ENCODE measurements around the gene PLVAP. TPM values are rescaled to one million over a fixed set of nuclear protein-coding genes. Genes with fewer than 3 reads are reported as not detected.
A peak's percentile ranks its signal among the peaks of the same experiment; 100 is the strongest.

The PLVAP gene
- total and polyA plus RNA-seq, 9 of the 15 experiments (the other 6 are each of a cell fraction or from before 2014, with no cell fraction given), result 0.09 to 0.84 (median 0.51) TPM; not detected in 4

DNA sequence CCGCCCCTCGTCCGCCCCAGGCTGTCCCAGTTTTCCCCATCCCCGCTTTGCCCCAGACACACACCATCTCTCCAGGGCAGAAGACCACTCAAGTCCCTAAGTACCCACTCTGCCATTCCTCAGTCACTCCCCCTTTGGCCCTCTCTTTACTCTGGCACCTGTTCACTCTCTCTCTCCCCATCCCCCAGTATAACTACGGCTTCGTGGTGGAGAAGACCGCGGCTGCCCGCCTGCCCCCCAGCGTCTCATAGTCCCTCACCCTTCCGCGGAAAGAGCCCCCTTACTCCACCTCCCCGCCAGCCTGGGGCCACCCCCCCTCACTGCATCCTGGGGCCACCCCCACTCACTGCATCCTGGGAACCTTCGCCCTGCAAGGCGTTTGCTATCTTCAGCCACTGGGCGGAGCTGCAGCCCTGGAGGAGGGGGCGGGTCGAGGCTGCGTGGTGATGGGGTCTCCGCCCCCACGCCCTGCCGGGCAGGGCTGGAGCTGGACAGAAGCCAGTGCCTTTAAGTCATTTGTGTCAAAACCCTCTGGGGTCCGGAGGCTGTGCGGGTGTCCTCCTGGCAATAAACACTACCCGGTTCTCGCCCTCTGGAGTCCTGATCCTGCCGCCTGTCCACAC lies 47.7 kb upstream of the PLVAP start (continued):
- TF ChIP-seq ZBTB34 (CRISPR knock-in tag; IDR thresholded peaks at IDR 0.05) (no peak), PURB (CRISPR knock-in tag; IDR thresholded peaks at IDR 0.05; ENCODE audit: low read depth) (no peak), ZNF609 (CRISPR knock-in tag; IDR thresholded peaks at IDR 0.05; ENCODE audit: borderline replicate concordance) (no peak), ZBTB11 (CRISPR knock-in tag; IDR thresholded peaks at IDR 0.05) (no peak), DIDO1 (tag; IDR thresholded peaks at IDR 0.05; ENCODE audit: low read depth) (no peak), RAD21 (CRISPR knock-in tag; conservative IDR thresholded peaks at IDR 0.05 in 1 of 2, IDR thresholded peaks at IDR 0.05 in 1 of 2) (peak; percentile 49 to 71), PTBP1 (IDR thresholded peaks at IDR 0.05; ENCODE audit: low read depth, low read length) (no peak), TCF7L2 (IDR thresholded peaks at IDR 0.05; ENCODE audit: low read depth, low read length) (no peak), PTTG1 (tag; IDR thresholded peaks at IDR 0.05; ENCODE audit: low read depth) (no peak), SMARCC2 (IDR thresholded peaks at IDR 0.05; ENCODE audit: low read depth) (no peak), KLF16 (IDR thresholded peaks at IDR 0.05) (0 out of 2 replicates have a peak, but pooled peaks have one; percentile 48), RB1 (IDR thresholded peaks at IDR 0.05; ENCODE audit: low read depth) (peak; percentile 75), ZNF212 (CRISPR knock-in tag; IDR thresholded peaks at IDR 0.05) (no peak), ZBTB7A (IDR thresholded peaks at IDR 0.05; ENCODE audit: borderline replicate concordance, control insufficient read depth, low read depth, low read length) (peak; percentile 98), GABPB2 (CRISPR knock-in tag; conservative IDR thresholded peaks at IDR 0.05) (no peak), ZNF586 (CRISPR knock-in tag; conservative IDR thresholded peaks at IDR 0.05) (no peak), CTBP1 (IDR thresholded peaks at IDR 0.05; ENCODE audit: borderline replicate concordance) (peak; percentile 76; the same call in 1 of the 2 replicates)

All from K562 (cell line).